Rectal smooth muscle tissue (tissue), 1 donor: ENCODE results near the gene COL17A1.

Experiments
- H3K27ac ChIP-seq: one replicate; pipeline ENCODE4 v1.7.0; 2013; ENCODE audit warnings: low read depth, low read length, inconsistent platforms
- H3K27me3 ChIP-seq: one replicate; pipeline ENCODE4 v1.7.0; 2013; ENCODE audit warnings: low read length; ENCODE audit not compliant: control insufficient read depth, insufficient read depth
- H3K36me3 ChIP-seq: one replicate; pipeline ENCODE4 v1.7.0; 2013; ENCODE audit warnings: low read length; ENCODE audit not compliant: control insufficient read depth, insufficient read depth
- H3K4me1 ChIP-seq: one replicate; pipeline ENCODE4 v1.7.0; 2013; ENCODE audit warnings: low read length; ENCODE audit not compliant: control insufficient read depth, insufficient read depth
- H3K4me3 ChIP-seq: one replicate; pipeline ENCODE4 v1.7.0; 2013; ENCODE audit warnings: low read length
- H3K9ac ChIP-seq: one replicate; pipeline ENCODE4 v1.7.0; 2013; ENCODE audit warnings: low read length

The COL17A1 gene

GRCh38 chr10:104113376-104113956 lies 27.8 kb upstream of the COL17A1 start:
- H3K27me3 ChIP-seq, result no peaks in the 10 kb centered on the region
- H3K4me3 ChIP-seq, result no peak overlapping the region
- no peak overlapping the region for H3K27ac ChIP-seq
- no peak overlapping the region for H3K9ac ChIP-seq
- H3K4me1 ChIP-seq, result no peaks in the 10 kb centered on the region
- H3K36me3 ChIP-seq, result no peaks in the 10 kb centered on the region

- Histone ChIP-seq H3K27ac (no peak overlapping the region), H3K4me3 (no peak overlapping the region), H3K36me3 (no peaks in the 10 kb centered on the region), H3K4me1 (no peaks in the 10 kb centered on the region), H3K9ac (no peak overlapping the region), H3K27me3 (no peaks in the 10 kb centered on the region)
These were observed 24.4 kb upstream of the COL17A1 start for GRCh38 chr10:104109908-104110662.

GRCh38 chr10:104104926-104105325 lies 19.2 kb upstream of the COL17A1 start:
- no peaks in the 10 kb centered on the region for H3K27me3 ChIP-seq
- no peaks in the 10 kb centered on the region for H3K36me3 ChIP-seq
- H3K4me1 ChIP-seq, result no peaks in the 10 kb centered on the region
- H3K9ac ChIP-seq, result no peak overlapping the region
- no peak overlapping the region for H3K4me3 ChIP-seq
- no peak overlapping the region for H3K27ac ChIP-seq

GRCh38 chr10:104104418-104104817 lies 18.7 kb upstream of the COL17A1 start:
- no peak overlapping the region for H3K4me3 ChIP-seq

GRCh38 chr10:104103956-104104355 lies 18.3 kb upstream of the COL17A1 start:
- no peak overlapping the region for H3K9ac ChIP-seq
- no peaks in the 10 kb centered on the region for H3K27me3 ChIP-seq
- H3K4me1 ChIP-seq, result no peaks in the 10 kb centered on the region

More at GRCh38 chr10:104104418-104104817, 18.7 kb upstream of the COL17A1 start:
- no peak overlapping the region for H3K9ac ChIP-seq
- no peaks in the 10 kb centered on the region for H3K36me3 ChIP-seq
- no peak overlapping the region for H3K27ac ChIP-seq
- no peaks in the 10 kb centered on the region for H3K27me3 ChIP-seq
- H3K4me1 ChIP-seq, result no peaks in the 10 kb centered on the region

GRCh38 chr10:104101902-104102301 lies 16.2 kb upstream of the COL17A1 start:
- no peak overlapping the region for H3K27ac ChIP-seq
- H3K9ac ChIP-seq, result no peak overlapping the region
- no peaks in the 10 kb centered on the region for H3K27me3 ChIP-seq
- no peak overlapping the region for H3K4me3 ChIP-seq
- H3K4me1 ChIP-seq, result no peaks in the 10 kb centered on the region
- H3K36me3 ChIP-seq, result no peaks in the 10 kb centered on the region

More at GRCh38 chr10:104103956-104104355, 18.3 kb upstream of the COL17A1 start:
- Histone ChIP-seq H3K36me3 (no peaks in the 10 kb centered on the region), H3K4me3 (no peak overlapping the region), H3K27ac (no peak overlapping the region)

GRCh38 chr10:104100795-104101194 lies 15.1 kb upstream of the COL17A1 start:
- Histone ChIP-seq H3K36me3 (no peaks in the 10 kb centered on the region), H3K4me3 (no peak overlapping the region), H3K27me3 (no peaks in the 10 kb centered on the region), H3K9ac (no peak overlapping the region), H3K4me1 (no peaks in the 10 kb centered on the region), H3K27ac (no peak overlapping the region)

- Histone ChIP-seq H3K4me1 (no peaks in the 10 kb centered on the region), H3K36me3 (no peaks in the 10 kb centered on the region), H3K27ac (no peak overlapping the region), H3K4me3 (no peak overlapping the region), H3K9ac (no peak overlapping the region), H3K27me3 (no peaks in the 10 kb centered on the region)
These were observed 14.3 kb upstream of the COL17A1 start for GRCh38 chr10:104099941-104100340.

GRCh38 chr10:104099269-104099668 lies 13.6 kb upstream of the COL17A1 start:
- H3K9ac ChIP-seq, result no peak overlapping the region
- H3K36me3 ChIP-seq, result no peaks in the 10 kb centered on the region
- H3K27ac ChIP-seq, result no peak overlapping the region
- no peaks in the 10 kb centered on the region for H3K27me3 ChIP-seq
- H3K4me1 ChIP-seq, result no peaks in the 10 kb centered on the region
- H3K4me3 ChIP-seq, result no peak overlapping the region

- Histone ChIP-seq H3K27ac (no peak overlapping the region), H3K36me3 (no peaks in the 10 kb centered on the region), H3K27me3 (no peaks in the 10 kb centered on the region), H3K4me3 (no peak overlapping the region), H3K9ac (no peak overlapping the region), H3K4me1 (no peaks in the 10 kb centered on the region)
These were observed 12.8 kb upstream of the COL17A1 start for GRCh38 chr10:104098358-104098925.

GRCh38 chr10:104096692-104097091 lies 11.0 kb upstream of the COL17A1 start:
- H3K9ac ChIP-seq, result no peak overlapping the region
- H3K4me1 ChIP-seq, result no peaks in the 10 kb centered on the region
- H3K27ac ChIP-seq, result no peak overlapping the region
- no peaks in the 10 kb centered on the region for H3K27me3 ChIP-seq
- no peak overlapping the region for H3K4me3 ChIP-seq
- no peaks in the 10 kb centered on the region for H3K36me3 ChIP-seq

GRCh38 chr10:104092749-104093148 lies 7.1 kb upstream of the COL17A1 start:
- no peaks in the 10 kb centered on the region for H3K4me1 ChIP-seq
- H3K27ac ChIP-seq, result no peak overlapping the region
- no peak overlapping the region for H3K9ac ChIP-seq
- H3K27me3 ChIP-seq, result no peaks in the 10 kb centered on the region
- H3K36me3 ChIP-seq, result no peaks in the 10 kb centered on the region
- no peak overlapping the region for H3K4me3 ChIP-seq

- Histone ChIP-seq H3K27me3 (no peaks in the 10 kb centered on the region), H3K27ac (no peak overlapping the region), H3K9ac (no peak overlapping the region)
These were observed 4.9 kb upstream of the COL17A1 start for GRCh38 chr10:104090611-104091010.

More at GRCh38 chr10:104090611-104091010, 4.9 kb upstream of the COL17A1 start:
- Histone ChIP-seq H3K36me3 (no peaks in the 10 kb centered on the region), H3K4me1 (no peaks in the 10 kb centered on the region), H3K4me3 (no peak overlapping the region)
